Brain microvascular endothelial cell (primary cell): ENCODE data around the gene PTPRM.

Experiments used
- DNase-seq: peaks from one replicate; pipeline ENCODE4 v3.0.0-alpha.2; 2020
- H3K27ac ChIP-seq: fragments of 250-450 bp; sonication (Bioruptor Pico); 2 replicates; pipeline ENCODE4 v1.5.1; 2020; ENCODE audit warnings: mild to moderate bottlenecking, moderate library complexity
- H3K27me3 ChIP-seq: fragments of 250-450 bp; sonication (Bioruptor Pico); replicated peaks from 2 replicates; pipeline ENCODE4 v1.5.1; 2020; ENCODE audit warnings: mild to moderate bottlenecking
- H3K36me3 ChIP-seq: fragments of 250-450 bp; sonication (Bioruptor Pico); replicated peaks from 2 replicates; pipeline ENCODE4 v1.5.1; 2020; ENCODE audit warnings: mild to moderate bottlenecking
- H3K4me3 ChIP-seq: 2 replicates; pipeline ENCODE4 v1.5.1; 2011; ENCODE audit warnings: low read depth, mild to moderate bottlenecking, control low read depth, low read length, moderate library complexity
- in situ Hi-C: cut with HindIII; loops from 2 replicates; pipeline ENCODE4 v1.10.0; 2017; ENCODE audit warnings: low sequenced_read_pairs, low pct_ligation_motif_present
- TF ChIP-seq, protein P1 (sequence below): IDR thresholded peaks from 2 replicates; pipeline ENCODE4 v1.5.1; 2011; ENCODE audit warnings: low read depth, mild to moderate bottlenecking, moderate library complexity, low read length, control low read depth, inconsistent platforms; ENCODE audit errors: missing control alignments

The PTPRM gene

DNA sequence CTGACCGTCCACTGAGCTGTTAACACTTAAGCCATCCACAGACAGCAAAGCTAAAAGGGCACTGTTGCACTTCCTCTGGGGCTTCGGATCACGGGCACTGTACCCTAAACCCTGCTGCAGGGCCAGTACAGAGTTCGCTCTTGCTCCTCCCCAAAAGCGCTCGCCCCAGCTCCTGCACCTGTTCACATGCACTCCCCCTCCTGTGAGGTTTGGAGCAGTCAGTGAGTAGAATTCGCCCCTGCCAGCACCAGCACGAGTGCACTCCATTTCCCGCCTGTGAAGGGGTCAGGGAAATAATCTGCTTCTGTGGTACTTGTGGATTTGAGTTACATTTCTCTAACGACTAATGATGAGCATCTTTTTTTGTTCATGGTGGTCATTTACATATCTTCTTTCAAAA lies 158.8 kb downstream of the PTPRM start:
- H3K27me3 ChIP-seq: no peaks in the 10 kb centered on the region
- in situ Hi-C loops: no loop called here
- H3K27ac ChIP-seq: no peak overlapping the region
- no peaks in the 10 kb centered on the region for H3K36me3 ChIP-seq
- no peak overlapping the region for H3K4me3 ChIP-seq
- TF ChIP-seq, protein P1, sequence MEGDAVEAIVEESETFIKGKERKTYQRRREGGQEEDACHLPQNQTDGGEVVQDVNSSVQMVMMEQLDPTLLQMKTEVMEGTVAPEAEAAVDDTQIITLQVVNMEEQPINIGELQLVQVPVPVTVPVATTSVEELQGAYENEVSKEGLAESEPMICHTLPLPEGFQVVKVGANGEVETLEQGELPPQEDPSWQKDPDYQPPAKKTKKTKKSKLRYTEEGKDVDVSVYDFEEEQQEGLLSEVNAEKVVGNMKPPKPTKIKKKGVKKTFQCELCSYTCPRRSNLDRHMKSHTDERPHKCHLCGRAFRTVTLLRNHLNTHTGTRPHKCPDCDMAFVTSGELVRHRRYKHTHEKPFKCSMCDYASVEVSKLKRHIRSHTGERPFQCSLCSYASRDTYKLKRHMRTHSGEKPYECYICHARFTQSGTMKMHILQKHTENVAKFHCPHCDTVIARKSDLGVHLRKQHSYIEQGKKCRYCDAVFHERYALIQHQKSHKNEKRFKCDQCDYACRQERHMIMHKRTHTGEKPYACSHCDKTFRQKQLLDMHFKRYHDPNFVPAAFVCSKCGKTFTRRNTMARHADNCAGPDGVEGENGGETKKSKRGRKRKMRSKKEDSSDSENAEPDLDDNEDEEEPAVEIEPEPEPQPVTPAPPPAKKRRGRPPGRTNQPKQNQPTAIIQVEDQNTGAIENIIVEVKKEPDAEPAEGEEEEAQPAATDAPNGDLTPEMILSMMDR: no peak
- DNase-seq: no peak

DNA sequence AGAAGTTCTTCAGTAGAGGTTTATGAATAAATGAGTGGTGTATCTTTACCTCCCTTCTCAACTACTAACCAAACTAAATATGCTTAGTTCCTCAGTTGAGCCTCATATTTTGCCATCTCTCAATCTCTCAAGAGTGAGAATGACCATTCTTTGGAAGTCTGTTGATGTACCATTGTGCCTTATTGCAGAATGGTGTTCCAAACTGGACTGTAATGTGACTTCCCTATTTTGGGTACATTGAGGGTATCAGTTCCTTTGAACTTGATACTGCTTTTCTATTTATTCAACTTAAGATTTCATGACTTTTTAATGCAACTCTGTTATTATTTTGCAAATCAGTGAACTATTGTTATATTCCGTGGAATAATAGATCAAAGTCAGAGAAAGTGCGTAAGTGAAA lies 159.4 kb downstream of the PTPRM start:
- in situ Hi-C loops: no loop called here
- DNase-seq: no peak
- H3K4me3 ChIP-seq: no peak overlapping the region
- TF ChIP-seq, protein P1: no peak
- H3K27ac ChIP-seq: no peak overlapping the region
- no peaks in the 10 kb centered on the region for H3K27me3 ChIP-seq
- H3K36me3 ChIP-seq: no peaks in the 10 kb centered on the region

DNA sequence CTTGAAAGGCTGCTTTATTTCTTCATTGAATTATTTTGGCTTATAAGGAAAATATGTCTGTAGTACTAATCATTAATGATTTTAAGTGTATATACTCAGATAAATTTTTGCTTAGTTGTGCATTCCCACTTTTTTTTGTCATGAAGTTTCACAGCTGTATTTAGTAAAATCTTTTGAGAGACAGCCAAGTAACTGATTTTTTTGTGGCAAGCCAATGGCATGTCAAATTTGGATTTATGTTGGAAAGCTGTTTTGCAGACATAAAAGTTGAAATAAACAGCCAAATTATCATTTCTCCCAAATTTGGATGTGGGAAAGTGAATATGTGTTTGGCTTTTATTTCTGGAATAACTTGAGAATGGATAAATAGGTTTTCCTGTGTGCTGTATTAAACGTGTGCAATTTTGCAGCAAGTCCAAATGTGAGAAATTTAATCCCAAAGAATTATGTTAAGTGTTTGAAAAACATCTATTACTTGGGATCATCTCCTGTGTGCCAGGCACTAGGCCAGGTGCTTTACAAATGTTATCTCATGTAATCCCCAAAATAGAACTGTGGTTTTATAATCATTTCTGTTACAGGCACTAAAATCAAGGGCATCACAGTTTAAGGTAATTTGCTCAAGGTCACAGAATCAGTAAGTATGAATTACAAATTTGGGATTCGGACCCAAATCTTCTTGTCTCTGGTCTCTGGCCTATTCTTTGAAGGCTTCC lies 160.4 kb downstream of the PTPRM start:
- in situ Hi-C loops: no loop called here
- TF ChIP-seq, protein P1: no peak
- DNase-seq: no peak
- Histone ChIP-seq H3K36me3 (no peaks in the 10 kb centered on the region), H3K27ac (no peak overlapping the region), H3K4me3 (no peak overlapping the region), H3K27me3 (no peaks in the 10 kb centered on the region)

DNA sequence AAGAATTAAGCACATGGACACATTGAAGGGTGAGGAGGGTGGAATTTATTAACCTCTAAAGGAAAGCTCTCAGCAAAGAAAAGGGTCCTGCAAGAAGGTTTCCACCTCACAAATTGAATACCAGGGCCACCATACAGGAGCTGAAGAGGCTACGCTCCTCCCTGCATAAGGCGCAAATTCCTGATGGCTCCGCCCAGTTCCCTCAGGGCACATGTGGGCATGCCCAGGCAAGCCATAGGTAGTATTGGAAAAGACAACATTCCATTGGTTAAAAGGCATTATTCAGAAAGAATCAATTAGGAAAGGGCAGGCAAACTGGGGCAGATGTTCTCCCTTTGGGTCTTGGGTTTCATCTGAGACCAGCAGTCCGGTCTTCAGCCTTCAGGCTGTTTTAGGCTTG lies 161.2 kb downstream of the PTPRM start:
- no peaks in the 10 kb centered on the region for H3K36me3 ChIP-seq
- no peak overlapping the region for H3K4me3 ChIP-seq
- in situ Hi-C loops: no loop called here
- TF ChIP-seq, protein P1: no peak
- no peak overlapping the region for H3K27ac ChIP-seq
- no peak for DNase-seq
- no peaks in the 10 kb centered on the region for H3K27me3 ChIP-seq

DNA sequence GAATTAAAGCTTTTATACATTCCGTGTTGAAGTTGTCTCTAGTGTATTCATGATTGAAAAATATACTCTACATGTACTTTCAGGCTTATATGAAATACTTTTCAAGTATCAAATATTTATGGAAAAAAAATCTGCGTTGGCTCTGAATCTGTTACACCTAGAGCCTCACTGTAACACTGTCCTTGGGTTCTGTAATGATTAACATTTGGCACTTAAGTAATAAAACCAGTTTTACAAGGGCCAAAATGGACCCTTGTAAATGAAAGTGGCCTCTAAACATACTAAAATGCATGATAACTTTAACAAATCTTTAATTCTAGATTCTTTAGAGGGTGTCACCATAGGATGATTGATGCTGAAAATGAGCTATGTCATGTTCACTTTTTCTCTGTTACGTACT lies 162.8 kb downstream of the PTPRM start:
- in situ Hi-C loops: no loop called here
- TF ChIP-seq, protein P1: no peak
- H3K36me3 ChIP-seq: no peaks in the 10 kb centered on the region

DNA sequence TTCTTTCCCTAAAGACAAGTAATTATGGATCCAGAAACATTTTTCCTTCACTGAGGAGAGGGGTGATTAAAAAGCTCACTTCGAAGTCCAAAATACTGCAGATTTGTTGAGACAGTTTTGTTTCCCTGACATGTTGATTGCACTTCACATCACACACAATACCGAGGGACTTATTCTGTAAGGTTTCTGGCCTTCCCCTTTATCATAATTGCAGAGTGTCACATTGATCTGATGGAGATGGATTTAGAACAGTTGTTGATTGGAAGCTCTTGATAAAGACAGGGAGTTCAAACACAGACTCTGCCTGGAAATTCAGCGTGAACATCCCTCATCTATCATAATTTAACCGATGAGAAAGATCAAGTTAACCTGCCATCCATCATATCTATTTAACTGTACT lies 163.6 kb downstream of the PTPRM start:
- H3K4me3 ChIP-seq: no peak overlapping the region
- DNase-seq: no peak
- no peak overlapping the region for H3K27ac ChIP-seq
- in situ Hi-C loops: no loop called here
- H3K27me3 ChIP-seq: no peaks in the 10 kb centered on the region
- H3K36me3 ChIP-seq: no peaks in the 10 kb centered on the region
- TF ChIP-seq, protein P1: no peak

More for the DNA sequence above, 162.8 kb downstream of the PTPRM start:
- no peak for DNase-seq
- Histone ChIP-seq H3K4me3 (no peak overlapping the region), H3K27me3 (no peaks in the 10 kb centered on the region), H3K27ac (no peak overlapping the region)
